ENCODE results near the gene MUC20. TPM values are rescaled to one million over a fixed set of nuclear protein-coding genes. Genes with fewer than 3 reads are reported as not detected.
"Not testable (repeated sequence)": the region's sequence is repeated elsewhere in the genome, so short reads cannot be mapped to it uniquely, and the experiment has no call there.

The MUC20 gene
- total and polyA plus RNA-seq, 4 donors, result 1.1 to 9.7 (median 7.7) TPM

DNA sequence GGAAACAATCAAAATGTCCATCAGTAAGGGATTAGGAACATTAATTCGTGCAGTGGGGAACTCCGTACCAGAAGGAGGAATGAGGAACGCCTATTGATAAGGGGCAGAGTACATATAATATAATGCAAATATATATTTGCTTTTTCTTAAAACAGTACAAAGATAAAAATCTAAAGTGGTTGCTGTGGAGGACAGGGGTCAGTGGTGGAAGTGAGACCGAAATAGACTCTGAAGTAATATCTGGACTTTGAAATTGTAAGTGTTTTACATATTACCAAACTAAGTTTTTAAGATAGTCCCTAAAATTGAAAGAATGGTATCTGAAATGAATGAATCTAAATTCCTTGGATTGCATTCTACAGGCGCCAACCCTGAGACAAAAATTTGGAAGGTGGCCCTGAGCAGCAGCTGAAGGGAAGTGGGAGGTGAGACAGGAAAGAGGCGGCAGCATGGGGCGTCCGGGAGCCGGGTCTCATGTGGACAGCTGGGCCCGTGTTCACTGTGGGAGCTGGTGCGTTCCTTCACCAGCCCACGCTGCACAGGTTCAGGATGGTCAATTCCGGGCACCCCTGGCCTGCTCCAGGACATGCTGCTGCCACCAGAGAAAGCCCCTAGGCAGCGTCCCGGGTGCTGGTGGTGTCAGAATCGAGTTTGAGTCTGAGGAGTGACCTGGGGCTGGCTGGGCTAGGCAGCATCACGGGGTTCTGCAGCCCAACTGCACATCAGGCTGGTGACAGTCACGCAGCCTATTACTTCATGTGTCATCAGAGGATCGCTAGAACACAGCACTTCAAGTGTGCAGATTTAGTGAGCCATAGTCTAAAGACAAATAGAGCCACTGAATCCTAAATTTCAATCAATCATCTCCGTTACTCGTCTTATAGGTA is 31.4 kb upstream of the MUC20 start:
- WGBS, result 78% methylated on average over 21 of the region's 21 CpGs
- H3K9me3 ChIP-seq (ENCODE audit: control insufficient read depth in 4 of 4, low read length in 3 of 4); H3K4me3 ChIP-seq (ENCODE audit: low read depth in 1 of 3, low read length in 3 of 3); H3K9ac ChIP-seq (ENCODE audit: low read depth in 1 of 2, low read length in 2 of 2); DNase-seq (ENCODE audit: low spot score); H3K4me1 ChIP-seq (ENCODE audit: control insufficient read depth in 4 of 4, insufficient read depth in 4 of 4, low read length in 3 of 4); H3K27me3 ChIP-seq (ENCODE audit: control insufficient read depth in 4 of 4, insufficient read depth in 4 of 4, low read length in 3 of 4): not testable (repeated sequence)
- H3K36me3 ChIP-seq (ENCODE audit: control insufficient read depth in 4 of 4, insufficient read depth in 3 of 4, low read depth in 1 of 4, low read length in 3 of 4), result peaks cover 12 to 23% (median 14%) of the 10 kb centered on the region in 4 donors
- H3K27ac ChIP-seq (ENCODE audit: low read depth in 1 of 2, low read length in 2 of 2), result peak overlapping the region in 1 of 2 donors; percentile 57
- TF ChIP-seq HNF4A (conservative IDR thresholded peaks at IDR 0.05), result peak; percentile 49 to 59

GRCh38 chr3:195690951-195691350 is 29.8 kb upstream of the MUC20 start:
- Histone ChIP-seq H3K4me3 (ENCODE audit: low read depth in 1 of 3, low read length in 3 of 3) (no peak overlapping the region), H3K4me1 (ENCODE audit: control insufficient read depth in 4 of 4, insufficient read depth in 4 of 4, low read length in 3 of 4) (peaks cover 0 to 3% (median under 1%) of the 10 kb centered on the region in 4 donors), H3K9ac (ENCODE audit: low read depth in 1 of 2, low read length in 2 of 2) (no peak overlapping the region), H3K27ac (ENCODE audit: low read depth in 1 of 2, low read length in 2 of 2) (no peak overlapping the region), H3K27me3 (ENCODE audit: control insufficient read depth in 4 of 4, insufficient read depth in 4 of 4, low read length in 3 of 4) (no peaks in the 10 kb centered on the region), H3K36me3 (ENCODE audit: control insufficient read depth in 4 of 4, insufficient read depth in 3 of 4, low read depth in 1 of 4, low read length in 3 of 4) (peaks cover 12 to 20% (median 15%) of the 10 kb centered on the region in 4 donors), H3K9me3 (ENCODE audit: control insufficient read depth in 4 of 4, low read length in 3 of 4) (no peaks in the 10 kb centered on the region)
- DNase-seq (ENCODE audit: low spot score), result no peak
- 93% methylated on average over 9 of the region's 9 CpGs for WGBS
- no peak for TF ChIP-seq ATF3 (IDR thresholded peaks at IDR 0.05)
- TF ChIP-seq, protein P1, sequence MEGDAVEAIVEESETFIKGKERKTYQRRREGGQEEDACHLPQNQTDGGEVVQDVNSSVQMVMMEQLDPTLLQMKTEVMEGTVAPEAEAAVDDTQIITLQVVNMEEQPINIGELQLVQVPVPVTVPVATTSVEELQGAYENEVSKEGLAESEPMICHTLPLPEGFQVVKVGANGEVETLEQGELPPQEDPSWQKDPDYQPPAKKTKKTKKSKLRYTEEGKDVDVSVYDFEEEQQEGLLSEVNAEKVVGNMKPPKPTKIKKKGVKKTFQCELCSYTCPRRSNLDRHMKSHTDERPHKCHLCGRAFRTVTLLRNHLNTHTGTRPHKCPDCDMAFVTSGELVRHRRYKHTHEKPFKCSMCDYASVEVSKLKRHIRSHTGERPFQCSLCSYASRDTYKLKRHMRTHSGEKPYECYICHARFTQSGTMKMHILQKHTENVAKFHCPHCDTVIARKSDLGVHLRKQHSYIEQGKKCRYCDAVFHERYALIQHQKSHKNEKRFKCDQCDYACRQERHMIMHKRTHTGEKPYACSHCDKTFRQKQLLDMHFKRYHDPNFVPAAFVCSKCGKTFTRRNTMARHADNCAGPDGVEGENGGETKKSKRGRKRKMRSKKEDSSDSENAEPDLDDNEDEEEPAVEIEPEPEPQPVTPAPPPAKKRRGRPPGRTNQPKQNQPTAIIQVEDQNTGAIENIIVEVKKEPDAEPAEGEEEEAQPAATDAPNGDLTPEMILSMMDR (IDR thresholded peaks at IDR 0.05; ENCODE audit: low read depth, low read length, missing input control), result no peak

GRCh38 chr3:195691596-195692353 is 29.0 kb upstream of the MUC20 start:
- H3K4me3 ChIP-seq (ENCODE audit: low read depth in 1 of 3, low read length in 3 of 3); H3K27me3 ChIP-seq (ENCODE audit: control insufficient read depth in 4 of 4, insufficient read depth in 4 of 4, low read length in 3 of 4); H3K4me1 ChIP-seq (ENCODE audit: control insufficient read depth in 4 of 4, insufficient read depth in 4 of 4, low read length in 3 of 4); H3K9me3 ChIP-seq (ENCODE audit: control insufficient read depth in 4 of 4, low read length in 3 of 4); H3K27ac ChIP-seq (ENCODE audit: low read depth in 1 of 2, low read length in 2 of 2); H3K9ac ChIP-seq (ENCODE audit: low read depth in 1 of 2, low read length in 2 of 2); DNase-seq (ENCODE audit: low spot score): not testable (repeated sequence)
- peaks cover 10 to 20% (median 16%) of the 10 kb centered on the region in 4 donors for H3K36me3 ChIP-seq (ENCODE audit: control insufficient read depth in 4 of 4, insufficient read depth in 3 of 4, low read depth in 1 of 4, low read length in 3 of 4)
- WGBS, result 93% methylated on average over 8 of the region's 11 CpGs

DNA sequence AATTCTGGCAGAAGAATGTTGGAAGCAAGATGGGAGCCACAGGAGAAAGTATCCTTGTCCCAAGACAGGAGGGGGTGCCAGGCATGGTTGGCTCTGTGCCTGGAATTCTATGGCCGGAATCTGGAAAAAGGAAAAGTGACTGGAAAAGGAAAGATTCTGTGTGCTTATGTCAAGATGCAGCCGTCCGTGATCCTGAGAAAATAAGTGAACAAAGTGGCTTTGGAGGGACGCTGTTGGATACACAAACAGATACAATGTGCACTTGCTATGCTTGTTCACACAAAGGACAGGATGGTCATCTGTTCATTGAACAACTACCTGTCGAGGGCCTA is 28.5 kb upstream of the MUC20 start:
- DNase-seq (ENCODE audit: low spot score), result no peak
- no peaks in the 10 kb centered on the region for H3K9me3 ChIP-seq (ENCODE audit: control insufficient read depth in 4 of 4, low read length in 3 of 4)
- H3K4me3 ChIP-seq (ENCODE audit: low read depth in 1 of 3, low read length in 3 of 3), result no peak overlapping the region
- WGBS, result 84% methylated on average over 5 of the region's 5 CpGs
- H3K27me3 ChIP-seq (ENCODE audit: control insufficient read depth in 4 of 4, insufficient read depth in 4 of 4, low read length in 3 of 4), result no peaks in the 10 kb centered on the region
- H3K27ac ChIP-seq (ENCODE audit: low read depth in 1 of 2, low read length in 2 of 2), result no peak overlapping the region
- H3K36me3 ChIP-seq (ENCODE audit: control insufficient read depth in 4 of 4, insufficient read depth in 3 of 4, low read depth in 1 of 4, low read length in 3 of 4), result peaks cover 10 to 20% (median 17%) of the 10 kb centered on the region in 4 donors
- peaks cover 0 to 3% (median under 1%) of the 10 kb centered on the region in 4 donors for H3K4me1 ChIP-seq (ENCODE audit: control insufficient read depth in 4 of 4, insufficient read depth in 4 of 4, low read length in 3 of 4)
- H3K9ac ChIP-seq (ENCODE audit: low read depth in 1 of 2, low read length in 2 of 2), result no peak overlapping the region
- TF ChIP-seq FOXA1 (IDR thresholded peaks at IDR 0.05) (no peak), JUND (IDR thresholded peaks at IDR 0.05) (no peak), SP1 (IDR thresholded peaks at IDR 0.05) (no peak), RAD21 (IDR thresholded peaks at IDR 0.05) (no peak), EGR1 (IDR thresholded peaks at IDR 0.05; ENCODE audit: low read depth in 2 of 2) (no peak), YY1 (IDR thresholded peaks at IDR 0.05) (no peak), GABPA (IDR thresholded peaks at IDR 0.05 in 1 of 2, conservative IDR thresholded peaks at IDR 0.05 in 1 of 2) (no peak), ATF3 (IDR thresholded peaks at IDR 0.05) (no peak), NR2F2 (IDR thresholded peaks at IDR 0.05) (no peak), MAX (IDR thresholded peaks at IDR 0.05) (no peak)
- TF ChIP-seq, protein P1 (IDR thresholded peaks at IDR 0.05; ENCODE audit: low read depth, low read length, missing input control), result no peak
